Fibroblast of the aortic adventitia (primary cell): ENCODE measurements around the gene C5orf58. TPM values are rescaled to one million over a fixed set of nuclear protein-coding genes. Genes with fewer than 3 reads are reported as not detected.

Source experiments
- DNase-seq: peaks from one replicate; pipeline ENCODE4 v3.0.0-alpha.2; 2010; ENCODE audit warnings: low read depth
- H3K4me3 ChIP-seq: 2 replicates; pipeline ENCODE4 v1.5.1; 2011; ENCODE audit warnings: low read depth, mild to moderate bottlenecking, control low read depth, low read length, moderate library complexity
- CTCF ChIP-seq: IDR thresholded peaks from 2 replicates; pipeline ENCODE4 v1.5.1; 2011; ENCODE audit warnings: mild to moderate bottlenecking, low read length, control low read depth, inconsistent platforms; ENCODE audit not compliant: insufficient read depth
- total RNA-seq: library from RNA; depleted of rRNA; stranded (reverse); fragments of >200 nt; gene quantifications from 2 replicates; pipeline ENCODE4 v1.2.3, GENCODE V29; 2012; ENCODE audit warnings: low replicate concordance

Gene C5orf58
- total RNA-seq, 1 donor = not detected

DNA sequence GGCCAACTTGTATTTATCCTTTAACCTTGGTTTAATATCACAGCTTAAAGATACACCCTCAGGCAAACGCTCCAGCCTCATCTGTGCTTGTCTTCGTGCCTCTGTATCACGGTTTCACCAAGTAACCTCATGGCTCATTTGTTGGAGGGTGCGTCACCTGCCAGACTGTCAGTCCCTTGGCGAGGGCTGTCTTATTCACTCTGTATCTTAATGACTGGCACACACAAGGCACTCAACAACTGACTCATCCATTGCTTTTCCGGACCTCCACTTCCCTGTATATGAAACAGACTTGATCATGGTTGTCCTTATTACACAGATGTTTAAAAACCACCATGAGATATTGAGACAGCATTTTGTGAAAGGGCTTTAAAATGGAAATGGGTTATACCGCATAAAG is 36.8 kb downstream of the C5orf58 start:
- no peak overlapping the region for H3K4me3 ChIP-seq
- no peak for TF ChIP-seq CTCF
- no peak for DNase-seq

GRCh38 chr5:170270293-170271069 is 37.7 kb downstream of the C5orf58 start:
- TF ChIP-seq CTCF = no peak
- H3K4me3 ChIP-seq = no peak overlapping the region

GRCh38 chr5:170273968-170274710 is 41.4 kb downstream of the C5orf58 start:
- no peak for DNase-seq
- H3K4me3 ChIP-seq = no peak overlapping the region
- TF ChIP-seq CTCF = no peak

More at GRCh38 chr5:170270293-170271069, 37.7 kb downstream of the C5orf58 start:
- no peak for DNase-seq

GRCh38 chr5:170275376-170275994 is 42.7 kb downstream of the C5orf58 start:
- no peak overlapping the region for H3K4me3 ChIP-seq
- TF ChIP-seq CTCF = no peak

DNA sequence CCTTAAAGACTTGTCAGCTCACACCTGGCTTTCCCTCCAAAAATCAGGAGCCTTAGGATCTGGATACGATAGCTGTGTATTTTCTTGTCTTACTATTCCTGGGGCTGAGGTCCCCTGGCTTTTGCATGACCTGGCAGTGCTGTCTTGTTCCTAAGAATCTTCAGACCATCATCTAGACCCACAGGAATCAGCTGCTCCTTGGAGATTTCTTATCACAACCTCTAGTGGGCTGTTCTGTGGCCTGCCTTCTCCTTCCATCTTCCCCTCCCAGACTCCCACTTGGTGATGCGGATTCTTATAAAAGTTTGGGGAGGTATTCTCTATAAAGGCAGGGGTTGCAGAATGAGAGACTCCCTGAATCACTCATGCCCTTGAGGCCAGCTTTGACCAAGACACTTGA is 43.4 kb downstream of the C5orf58 start:
- DNase-seq = no peak
- no peak for TF ChIP-seq CTCF
- H3K4me3 ChIP-seq = no peak overlapping the region

More at GRCh38 chr5:170275376-170275994, 42.7 kb downstream of the C5orf58 start:
- DNase-seq = no peak

DNA sequence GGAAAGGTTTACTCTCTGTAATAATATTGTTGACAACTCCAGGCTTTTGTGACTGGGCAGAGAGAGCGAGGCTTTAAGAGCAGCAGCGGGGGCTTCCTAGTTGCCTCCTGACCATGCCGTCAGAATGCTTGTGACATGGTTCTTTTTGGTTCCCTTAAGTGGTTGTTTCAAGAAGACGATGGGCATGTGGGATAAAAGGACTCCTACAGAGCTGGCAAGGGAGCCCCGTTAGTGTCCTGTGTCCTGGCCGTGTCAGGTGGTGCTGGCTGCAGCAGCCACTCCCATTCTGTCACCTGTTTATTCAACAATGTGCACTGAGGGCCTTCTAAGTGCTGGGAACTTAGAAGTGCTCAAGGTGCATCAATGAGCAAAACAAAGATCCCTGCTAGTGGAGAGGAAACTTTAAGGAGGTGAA is 45.1 kb downstream of the C5orf58 start:
- no peak for TF ChIP-seq CTCF
- no peak for DNase-seq
- H3K4me3 ChIP-seq = no peak overlapping the region
